ENCODE measurements around the gene PON3. TPM values are rescaled to one million over a fixed set of nuclear protein-coding genes. Genes with fewer than 3 reads are reported as not detected.

Gene PON3
- total and polyA plus RNA-seq, 2 of the 13 experiments (the other 11 are each of a cell fraction or from before 2014, with no cell fraction given): 23.6 to 37.8 TPM

DNA sequence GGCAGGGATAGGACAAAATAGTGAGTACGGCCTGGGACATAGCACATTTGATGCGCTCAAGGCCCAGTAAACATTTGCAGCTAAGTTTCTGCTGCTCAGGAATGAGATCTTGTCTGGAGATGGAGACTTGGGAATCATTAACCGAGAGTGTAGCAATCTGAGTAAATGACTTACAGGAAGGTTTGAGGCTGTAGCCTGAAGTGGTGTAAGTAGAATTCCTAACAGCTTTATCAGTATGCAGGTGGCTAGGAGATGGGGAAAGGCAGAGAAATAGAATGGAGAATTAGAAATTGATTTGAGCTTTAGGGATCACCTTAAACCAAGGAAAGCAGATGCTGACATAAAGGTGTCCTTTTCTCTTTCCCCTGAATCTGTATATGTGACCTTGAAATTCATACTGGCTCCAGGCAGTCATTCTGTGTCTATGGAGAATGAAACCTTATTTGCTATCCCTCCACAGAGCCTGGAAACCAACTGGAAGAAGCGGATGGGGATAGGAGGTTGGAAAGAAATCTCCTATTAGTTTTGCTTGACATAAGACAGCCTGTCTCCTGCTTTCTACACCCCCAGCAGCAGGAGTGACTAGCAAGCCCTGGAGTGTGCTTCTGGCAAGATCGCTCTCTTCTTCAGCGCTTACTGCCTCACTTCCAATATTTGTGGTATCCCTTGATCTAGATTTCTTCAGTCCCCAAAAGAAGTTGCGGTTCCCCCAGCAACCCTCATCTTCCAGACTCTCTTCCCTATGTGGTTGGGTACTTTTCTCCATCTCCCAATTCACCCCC, 45.1 kb upstream of the PON3 start (continued):
- TF ChIP-seq ZNF891 (CRISPR knock-in tag; IDR thresholded peaks at IDR 0.05) (no peak), NFE2L2 (IDR thresholded peaks at IDR 0.05; ENCODE audit: low read length) (no peak), ATF3 (CRISPR knock-in tag; IDR thresholded peaks at IDR 0.05) (no peak), ELF1 (CRISPR knock-in tag; IDR thresholded peaks at IDR 0.05) (no peak), ZFP90 (CRISPR knock-in tag; IDR thresholded peaks at IDR 0.05; ENCODE audit: borderline replicate concordance) (no peak), ZNF570 (CRISPR knock-in tag; IDR thresholded peaks at IDR 0.05; ENCODE audit: borderline replicate concordance) (no peak), ZNF468 (CRISPR knock-in tag; IDR thresholded peaks at IDR 0.05) (no peak), HNRNPL (IDR thresholded peaks at IDR 0.05; ENCODE audit: low read depth, low read length) (no peak), SALL1 (CRISPR knock-in tag; IDR thresholded peaks at IDR 0.05) (no peak; the same call in 1 of the 2 replicates), SRSF1 (optimal IDR thresholded peaks at IDR 0.05; ENCODE audit: low read depth, low read length) (no peak), ZNF124 (CRISPR knock-in tag; IDR thresholded peaks at IDR 0.05) (peak; percentile 67; the same call in 1 of the 2 replicates), ZFYVE20 (CRISPR knock-in tag; IDR thresholded peaks at IDR 0.05; ENCODE audit: borderline replicate concordance, low read depth) (no peak)
- TF ChIP-seq, protein P1, sequence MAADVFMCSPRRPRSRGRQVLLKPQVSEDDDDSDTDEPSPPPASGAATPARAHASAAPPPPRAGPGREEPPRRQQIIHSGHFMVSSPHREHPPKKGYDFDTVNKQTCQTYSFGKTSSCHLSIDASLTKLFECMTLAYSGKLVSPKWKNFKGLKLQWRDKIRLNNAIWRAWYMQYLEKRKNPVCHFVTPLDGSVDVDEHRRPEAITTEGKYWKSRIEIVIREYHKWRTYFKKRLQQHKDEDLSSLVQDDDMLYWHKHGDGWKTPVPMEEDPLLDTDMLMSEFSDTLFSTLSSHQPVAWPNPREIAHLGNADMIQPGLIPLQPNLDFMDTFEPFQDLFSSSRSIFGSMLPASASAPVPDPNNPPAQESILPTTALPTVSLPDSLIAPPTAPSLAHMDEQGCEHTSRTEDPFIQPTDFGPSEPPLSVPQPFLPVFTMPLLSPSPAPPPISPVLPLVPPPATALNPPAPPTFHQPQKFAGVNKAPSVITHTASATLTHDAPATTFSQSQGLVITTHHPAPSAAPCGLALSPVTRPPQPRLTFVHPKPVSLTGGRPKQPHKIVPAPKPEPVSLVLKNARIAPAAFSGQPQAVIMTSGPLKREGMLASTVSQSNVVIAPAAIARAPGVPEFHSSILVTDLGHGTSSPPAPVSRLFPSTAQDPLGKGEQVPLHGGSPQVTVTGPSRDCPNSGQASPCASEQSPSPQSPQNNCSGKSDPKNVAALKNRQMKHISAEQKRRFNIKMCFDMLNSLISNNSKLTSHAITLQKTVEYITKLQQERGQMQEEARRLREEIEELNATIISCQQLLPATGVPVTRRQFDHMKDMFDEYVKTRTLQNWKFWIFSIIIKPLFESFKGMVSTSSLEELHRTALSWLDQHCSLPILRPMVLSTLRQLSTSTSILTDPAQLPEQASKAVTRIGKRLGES (CRISPR knock-in tag; IDR thresholded peaks at IDR 0.05; ENCODE audit: borderline replicate concordance): no peak
- TF ChIP-seq, protein P2, sequence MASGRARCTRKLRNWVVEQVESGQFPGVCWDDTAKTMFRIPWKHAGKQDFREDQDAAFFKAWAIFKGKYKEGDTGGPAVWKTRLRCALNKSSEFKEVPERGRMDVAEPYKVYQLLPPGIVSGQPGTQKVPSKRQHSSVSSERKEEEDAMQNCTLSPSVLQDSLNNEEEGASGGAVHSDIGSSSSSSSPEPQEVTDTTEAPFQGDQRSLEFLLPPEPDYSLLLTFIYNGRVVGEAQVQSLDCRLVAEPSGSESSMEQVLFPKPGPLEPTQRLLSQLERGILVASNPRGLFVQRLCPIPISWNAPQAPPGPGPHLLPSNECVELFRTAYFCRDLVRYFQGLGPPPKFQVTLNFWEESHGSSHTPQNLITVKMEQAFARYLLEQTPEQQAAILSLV (CRISPR knock-in tag; IDR thresholded peaks at IDR 0.05; ENCODE audit: borderline replicate concordance): no peak
- TF ChIP-seq, protein P3, sequence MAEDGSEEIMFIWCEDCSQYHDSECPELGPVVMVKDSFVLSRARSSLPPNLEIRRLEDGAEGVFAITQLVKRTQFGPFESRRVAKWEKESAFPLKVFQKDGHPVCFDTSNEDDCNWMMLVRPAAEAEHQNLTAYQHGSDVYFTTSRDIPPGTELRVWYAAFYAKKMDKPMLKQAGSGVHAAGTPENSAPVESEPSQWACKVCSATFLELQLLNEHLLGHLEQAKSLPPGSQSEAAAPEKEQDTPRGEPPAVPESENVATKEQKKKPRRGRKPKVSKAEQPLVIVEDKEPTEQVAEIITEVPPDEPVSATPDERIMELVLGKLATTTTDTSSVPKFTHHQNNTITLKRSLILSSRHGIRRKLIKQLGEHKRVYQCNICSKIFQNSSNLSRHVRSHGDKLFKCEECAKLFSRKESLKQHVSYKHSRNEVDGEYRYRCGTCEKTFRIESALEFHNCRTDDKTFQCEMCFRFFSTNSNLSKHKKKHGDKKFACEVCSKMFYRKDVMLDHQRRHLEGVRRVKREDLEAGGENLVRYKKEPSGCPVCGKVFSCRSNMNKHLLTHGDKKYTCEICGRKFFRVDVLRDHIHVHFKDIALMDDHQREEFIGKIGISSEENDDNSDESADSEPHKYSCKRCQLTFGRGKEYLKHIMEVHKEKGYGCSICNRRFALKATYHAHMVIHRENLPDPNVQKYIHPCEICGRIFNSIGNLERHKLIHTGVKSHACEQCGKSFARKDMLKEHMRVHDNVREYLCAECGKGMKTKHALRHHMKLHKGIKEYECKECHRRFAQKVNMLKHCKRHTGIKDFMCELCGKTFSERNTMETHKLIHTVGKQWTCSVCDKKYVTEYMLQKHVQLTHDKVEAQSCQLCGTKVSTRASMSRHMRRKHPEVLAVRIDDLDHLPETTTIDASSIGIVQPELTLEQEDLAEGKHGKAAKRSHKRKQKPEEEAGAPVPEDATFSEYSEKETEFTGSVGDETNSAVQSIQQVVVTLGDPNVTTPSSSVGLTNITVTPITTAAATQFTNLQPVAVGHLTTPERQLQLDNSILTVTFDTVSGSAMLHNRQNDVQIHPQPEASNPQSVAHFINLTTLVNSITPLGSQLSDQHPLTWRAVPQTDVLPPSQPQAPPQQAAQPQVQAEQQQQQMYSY (CRISPR knock-in tag; IDR thresholded peaks at IDR 0.05): no peak; the same call in 1 of the 2 replicates
- TF ChIP-seq, protein P4, sequence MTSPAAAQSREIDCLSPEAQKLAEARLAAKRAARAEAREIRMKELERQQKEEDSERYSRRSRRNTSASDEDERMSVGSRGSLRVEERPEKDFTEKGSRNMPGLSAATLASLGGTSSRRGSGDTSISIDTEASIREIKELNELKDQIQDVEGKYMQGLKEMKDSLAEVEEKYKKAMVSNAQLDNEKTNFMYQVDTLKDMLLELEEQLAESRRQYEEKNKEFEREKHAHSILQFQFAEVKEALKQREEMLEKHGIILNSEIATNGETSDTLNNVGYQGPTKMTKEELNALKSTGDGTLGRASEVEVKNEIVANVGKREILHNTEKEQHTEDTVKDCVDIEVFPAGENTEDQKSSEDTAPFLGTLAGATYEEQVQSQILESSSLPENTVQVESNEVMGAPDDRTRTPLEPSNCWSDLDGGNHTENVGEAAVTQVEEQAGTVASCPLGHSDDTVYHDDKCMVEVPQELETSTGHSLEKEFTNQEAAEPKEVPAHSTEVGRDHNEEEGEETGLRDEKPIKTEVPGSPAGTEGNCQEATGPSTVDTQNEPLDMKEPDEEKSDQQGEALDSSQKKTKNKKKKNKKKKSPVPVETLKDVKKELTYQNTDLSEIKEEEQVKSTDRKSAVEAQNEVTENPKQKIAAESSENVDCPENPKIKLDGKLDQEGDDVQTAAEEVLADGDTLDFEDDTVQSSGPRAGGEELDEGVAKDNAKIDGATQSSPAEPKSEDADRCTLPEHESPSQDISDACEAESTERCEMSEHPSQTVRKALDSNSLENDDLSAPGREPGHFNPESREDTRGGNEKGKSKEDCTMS (CRISPR knock-in tag; conservative IDR thresholded peaks at IDR 0.05): no peak
- TF ChIP-seq, protein P5, sequence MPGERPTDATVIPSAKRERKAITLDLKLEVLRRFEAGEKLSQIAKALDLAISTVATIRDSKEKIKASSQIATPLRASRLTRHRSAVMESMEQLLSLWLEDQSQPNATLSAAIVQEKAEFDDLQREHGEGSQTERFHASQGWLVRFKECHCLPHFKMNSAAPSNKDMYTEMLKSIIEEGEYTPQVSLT (CRISPR knock-in tag; IDR thresholded peaks at IDR 0.05; ENCODE audit: borderline replicate concordance, low read depth): no peak

Measured in HepG2 (cell line).